Eye (tissue), 1 donor: ENCODE data around the gene ATF7.
"Not testable (repeated sequence)": the region's sequence is repeated elsewhere in the genome, so short reads cannot be mapped to it uniquely, and the experiment has no call there.

Experiments
- DNase-seq: peaks from one replicate; pipeline ENCODE4 v3.0.0-alpha.2; 2015

Gene ATF7

GRCh38 chr12:53625373-53625945, 723 bp downstream of the ATF7 start:
- no peak for DNase-seq

- no peak for DNase-seq
Measured at GRCh38 chr12:53624956-53625355, 1.2 kb downstream of the ATF7 start.

- DNase-seq: no peak
Measured at GRCh38 chr12:53624458-53624857, 1.7 kb downstream of the ATF7 start.

- peak; percentile 21 for DNase-seq
Measured at GRCh38 chr12:53623548-53624385, 2.4 kb downstream of the ATF7 start.

GRCh38 chr12:53622724-53623123, 3.5 kb downstream of the ATF7 start:
- no peak for DNase-seq

- no peak for DNase-seq
Measured at GRCh38 chr12:53618275-53618674, 7.9 kb downstream of the ATF7 start.

GRCh38 chr12:53617700-53618099, 8.5 kb downstream of the ATF7 start:
- no peak for DNase-seq

- DNase-seq: no peak
Measured at GRCh38 chr12:53616950-53617349, 9.2 kb downstream of the ATF7 start.

GRCh38 chr12:53613821-53614220, 12.4 kb downstream of the ATF7 start:
- no peak for DNase-seq

GRCh38 chr12:53612978-53613377, 13.2 kb downstream of the ATF7 start:
- DNase-seq: no peak

GRCh38 chr12:53611304-53611703, 14.9 kb downstream of the ATF7 start:
- DNase-seq: no peak

GRCh38 chr12:53606688-53607087, 19.5 kb downstream of the ATF7 start:
- DNase-seq: not testable (repeated sequence)

GRCh38 chr12:53604581-53604980, 21.6 kb downstream of the ATF7 start:
- DNase-seq: no peak

- DNase-seq: no peak
Measured at GRCh38 chr12:53603804-53604203, 22.4 kb downstream of the ATF7 start.

- no peak for DNase-seq
Measured at GRCh38 chr12:53603196-53603595, 23.0 kb downstream of the ATF7 start.

GRCh38 chr12:53602176-53602864, 23.9 kb downstream of the ATF7 start:
- no peak for DNase-seq

GRCh38 chr12:53601296-53601847, 24.8 kb downstream of the ATF7 start:
- no peak for DNase-seq

GRCh38 chr12:53600490-53601295, 25.5 kb downstream of the ATF7 start:
- DNase-seq: no peak

- no peak for DNase-seq
Measured at GRCh38 chr12:53599579-53599978, 26.6 kb downstream of the ATF7 start.

- not testable (repeated sequence) for DNase-seq
Measured at GRCh38 chr12:53598971-53599370, 27.2 kb downstream of the ATF7 start.

GRCh38 chr12:53596920-53597363, 29.2 kb downstream of the ATF7 start:
- peak; percentile 42 for DNase-seq

- DNase-seq: peak; percentile 37
Measured at GRCh38 chr12:53594897-53595615, 31.1 kb downstream of the ATF7 start.
